B cell (primary cell): ENCODE data around the gene CFAP97D2. TPM values are rescaled to one million over a fixed set of nuclear protein-coding genes. Genes with fewer than 3 reads are reported as not detected.

ENCODE experiments used
- ATAC-seq: fragments of 200-7000 bp; cut with Tn5 transposase; one replicate; pipeline ENCODE4 v1.10.0; 2021; ENCODE audit warnings: low read depth, mild to moderate bottlenecking, moderate number of reproducible peaks, moderate library complexity
- CTCF ChIA-PET: fragments of 350-600 bp; sonication (Branson Sonifier 250); formaldehyde crosslinking; loops from one replicate; lab custom pipeline; 2021; ENCODE audit warnings: antibody characterized with exemption, inconsistent platforms; lab: Charles Lee
- POLR2A ChIA-PET: fragments of 350-600 bp; sonication (Branson Sonifier 250); formaldehyde crosslinking; loops from one replicate; lab custom pipeline; 2021; ENCODE audit warnings: antibody characterized with exemption; lab: Charles Lee
- DNase-seq: peaks from one replicate; pipeline ENCODE4 v3.0.0; 2013
- H2AFZ ChIP-seq: 2 replicates; pipeline ENCODE4 v1.6.1; 2012; ENCODE audit warnings: mild to moderate bottlenecking, low read depth, low read length; ENCODE audit not compliant: insufficient read depth, poor library complexity, severe bottlenecking
- H3K27ac ChIP-seq, 2 donors: 1 replicate in 1 of 2; 2 replicates in 1 of 2; pipeline ENCODE4 v1.5.1; 2012 to 2013; ENCODE audit warnings: low read length in 2 of 2, mild to moderate bottlenecking in 2 of 2, moderate library complexity in 1 of 2
- H3K27me3 ChIP-seq, 4 experiments: fragments of 200-600 bp in 1 of 4; sonication (generic) in 1 of 4; replicated peaks in 1 of 4; 1 replicate in 2 of 4; 2 replicates in 2 of 4; pipeline versions ENCODE4 v1.6.1 to v1.7.0; 2013 to 2016; ENCODE audit warnings: low read length in 3 of 4, mild to moderate bottlenecking in 2 of 4, mixed read lengths in 1 of 4, moderate library complexity in 1 of 4; ENCODE audit not compliant: insufficient read depth in 4 of 4, control insufficient read depth in 3 of 4; ENCODE audit errors: control extremely low read depth in 1 of 4
- H3K36me3 ChIP-seq, 2 experiments: replicated peaks in 1 of 2; 1 replicate in 1 of 2; 2 replicates in 1 of 2; pipeline versions ENCODE4 v1.6.1 to v1.7.1; 2013; ENCODE audit warnings: low read length in 1 of 2; ENCODE audit not compliant: insufficient read depth in 2 of 2, control insufficient read depth in 1 of 2; ENCODE audit errors: control extremely low read depth in 1 of 2, extremely low read depth in 1 of 2
- H3K4me1 ChIP-seq, 2 donors: fragments of 200-600 bp in 1 of 2; sonication (generic) in 1 of 2; 1 replicate in 1 of 2; 2 replicates in 1 of 2; pipeline versions ENCODE4 v1.5.1 to v1.6.1; 2013 to 2017; ENCODE audit warnings: low read length in 2 of 2; ENCODE audit not compliant: control insufficient read depth in 2 of 2, insufficient read depth in 2 of 2
- H3K4me2 ChIP-seq: replicated peaks from 2 replicates; pipeline ENCODE3; 2012; ENCODE audit warnings: mild to moderate bottlenecking, low read depth, low read length; ENCODE audit not compliant: poor library complexity, severe bottlenecking
- H3K4me3 ChIP-seq, 5 experiments: fragments of 200-600 bp in 1 of 5; sonication (generic) in 1 of 5; 1 replicate in 3 of 5; 2 replicates in 2 of 5; pipeline versions ENCODE4 v1.5.1 to v1.7.0; 2011 to 2016; ENCODE audit warnings: low read length in 4 of 5, mild to moderate bottlenecking in 4 of 5, low read depth in 2 of 5, control low read depth in 1 of 5, moderate library complexity in 1 of 5; ENCODE audit not compliant: insufficient read depth in 1 of 5; ENCODE audit errors: control extremely low read depth in 1 of 5, extremely low read depth in 1 of 5
- H3K79me2 ChIP-seq: fragments of 200-600 bp; sonication (generic); one replicate; pipeline ENCODE4 v1.6.0; 2016; ENCODE audit warnings: low read length; ENCODE audit not compliant: control insufficient read depth, insufficient read depth
- H3K9ac ChIP-seq: fragments of 200-600 bp; sonication (generic); 2 replicates; pipeline ENCODE4 v1.6.1; 2017; ENCODE audit warnings: mild to moderate bottlenecking, low read length, moderate library complexity
- H3K9me3 ChIP-seq, 3 donors: one replicate each; pipeline versions ENCODE4 v1.6.1 to v1.7.1; 2013; ENCODE audit warnings: low read length in 2 of 3; ENCODE audit not compliant: control insufficient read depth in 2 of 3, insufficient read depth in 1 of 3; ENCODE audit errors: control extremely low read depth in 1 of 3
- H4K20me1 ChIP-seq: 2 replicates; pipeline ENCODE4 v1.6.0; 2012; ENCODE audit warnings: mild to moderate bottlenecking, low read length; ENCODE audit not compliant: insufficient read depth, control insufficient read depth, poor library complexity, severe bottlenecking
- H3K27ac Mint-ChIP-seq: one replicate; pipeline ENCODE4 v1.8.0; 2021; ENCODE audit warnings: mixed read lengths
- H3K27me3 Mint-ChIP-seq: one replicate; pipeline ENCODE4 v1.8.0; 2021; ENCODE audit warnings: mixed read lengths
- H3K4me1 Mint-ChIP-seq: one replicate; pipeline ENCODE4 v1.8.0; 2021; ENCODE audit warnings: mixed read lengths
- H3K4me3 Mint-ChIP-seq: one replicate; pipeline ENCODE4 v1.8.0; 2021; ENCODE audit warnings: mixed read lengths
- H3K9me3 Mint-ChIP-seq: one replicate; pipeline ENCODE4 v1.8.0; 2022; ENCODE audit warnings: mixed read lengths; ENCODE audit not compliant: insufficient read depth
- EZH2 ChIP-seq: IDR thresholded peaks from 2 replicates; pipeline ENCODE4 v1.6.1; 2012; ENCODE audit warnings: borderline replicate concordance, low read depth, mild to moderate bottlenecking, moderate library complexity, low read length; ENCODE audit not compliant: insufficient read depth, poor library complexity, severe bottlenecking
- WGBS: methylation state at CpG from one replicate; pipeline ENCODE4 v1.1.5; 2013; ENCODE audit warnings: missing lambda C conversion rate; ENCODE audit not compliant: insufficient coverage; 5-methylcytosine and 5-hydroxymethylcytosine counted together
- intact Hi-C: fragments of 100-400 bp; cut with micrococcal nuclease; formaldehyde crosslinking; loops from one replicate; pipeline ENCODE4 v1.10.0; 2022
- polyA plus RNA-seq: library from polyadenylated mRNA; depleted of rRNA; stranded (reverse); fragments of >200 nt; gene quantifications from 2 replicates; pipeline ENCODE4 v1.2.3, GENCODE V29; 2012
- total RNA-seq, 2 donors: library from RNA; stranded (reverse); fragments of 120-200 nt in 1 of 2; gene quantifications; 1 replicate in 1 of 2; 2 replicates in 1 of 2; pipeline versions ENCODE4 v1.2.3 to v1.2.4, GENCODE V29; 2013 to 2022
- TF ChIP-seq, protein P1 (sequence below): fragments of 200-600 bp; IDR thresholded peaks from one replicate; pipeline ENCODE4 v1.8.0; 2022; ENCODE audit warnings: antibody characterized with exemption, mild to moderate bottlenecking

The CFAP97D2 gene
- total and polyA plus RNA-seq, 2 donors (not counting 1 experiment from before 2014, with no cell fraction given), result 0.09 to 0.22 TPM

DNA sequence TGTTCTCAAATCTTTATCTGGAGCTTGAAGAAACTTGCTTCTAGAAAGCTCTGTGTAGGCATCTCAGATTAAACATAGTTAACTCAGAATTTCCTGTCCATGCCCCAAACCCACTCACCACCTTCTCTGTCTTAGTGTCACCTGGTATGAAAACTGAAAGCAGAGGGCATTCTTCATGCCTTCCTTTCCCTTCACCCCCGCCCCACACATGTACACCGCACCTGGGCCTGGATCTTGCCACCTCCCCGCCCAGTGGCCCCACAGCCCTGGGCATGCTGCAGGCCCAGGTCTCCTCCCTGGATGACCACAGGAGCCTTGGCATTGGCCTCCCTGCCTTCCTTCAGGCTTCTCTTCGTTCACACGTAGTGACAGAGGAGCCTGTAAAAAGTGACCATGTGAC is 15.8 kb downstream of the CFAP97D2 start:
- no peaks in the 10 kb centered on the region for H4K20me1 ChIP-seq
- 87% methylated on average over 5 of the region's 5 CpGs for WGBS
- no peaks in the 10 kb centered on the region for H3K36me3 ChIP-seq
- H3K4me3 ChIP-seq, result no peak overlapping the region
- H3K4me2 ChIP-seq, result no peak overlapping the region
- H3K27ac ChIP-seq, result no peak overlapping the region
- ATAC-seq, result no peak
- no peaks in the 10 kb centered on the region for H3K4me1 ChIP-seq
- POLR2A ChIA-PET, result no interaction called here
- H3K27me3 ChIP-seq, result no peaks in the 10 kb centered on the region
- DNase-seq, result no peak
- Mint-ChIP-seq H3K9me3 (no peaks in the 10 kb centered on the region), H3K4me3 (no peak overlapping the region), H3K4me1 (no peaks in the 10 kb centered on the region), H3K27ac (no peak overlapping the region), H3K27me3 (no peaks in the 10 kb centered on the region)
- intact Hi-C loops, result no loop called here
- no peaks in the 10 kb centered on the region for H3K79me2 ChIP-seq
- TF ChIP-seq, protein P1, sequence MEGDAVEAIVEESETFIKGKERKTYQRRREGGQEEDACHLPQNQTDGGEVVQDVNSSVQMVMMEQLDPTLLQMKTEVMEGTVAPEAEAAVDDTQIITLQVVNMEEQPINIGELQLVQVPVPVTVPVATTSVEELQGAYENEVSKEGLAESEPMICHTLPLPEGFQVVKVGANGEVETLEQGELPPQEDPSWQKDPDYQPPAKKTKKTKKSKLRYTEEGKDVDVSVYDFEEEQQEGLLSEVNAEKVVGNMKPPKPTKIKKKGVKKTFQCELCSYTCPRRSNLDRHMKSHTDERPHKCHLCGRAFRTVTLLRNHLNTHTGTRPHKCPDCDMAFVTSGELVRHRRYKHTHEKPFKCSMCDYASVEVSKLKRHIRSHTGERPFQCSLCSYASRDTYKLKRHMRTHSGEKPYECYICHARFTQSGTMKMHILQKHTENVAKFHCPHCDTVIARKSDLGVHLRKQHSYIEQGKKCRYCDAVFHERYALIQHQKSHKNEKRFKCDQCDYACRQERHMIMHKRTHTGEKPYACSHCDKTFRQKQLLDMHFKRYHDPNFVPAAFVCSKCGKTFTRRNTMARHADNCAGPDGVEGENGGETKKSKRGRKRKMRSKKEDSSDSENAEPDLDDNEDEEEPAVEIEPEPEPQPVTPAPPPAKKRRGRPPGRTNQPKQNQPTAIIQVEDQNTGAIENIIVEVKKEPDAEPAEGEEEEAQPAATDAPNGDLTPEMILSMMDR, result no peak
- TF ChIP-seq EZH2, result no peak
- H3K9ac ChIP-seq, result no peak overlapping the region
- H2AFZ ChIP-seq, result no peak overlapping the region
- H3K9me3 ChIP-seq, result peaks cover 0 to 6% (median 5%) of the 10 kb centered on the region in 3 donors
- CTCF ChIA-PET, result no interaction called here

DNA sequence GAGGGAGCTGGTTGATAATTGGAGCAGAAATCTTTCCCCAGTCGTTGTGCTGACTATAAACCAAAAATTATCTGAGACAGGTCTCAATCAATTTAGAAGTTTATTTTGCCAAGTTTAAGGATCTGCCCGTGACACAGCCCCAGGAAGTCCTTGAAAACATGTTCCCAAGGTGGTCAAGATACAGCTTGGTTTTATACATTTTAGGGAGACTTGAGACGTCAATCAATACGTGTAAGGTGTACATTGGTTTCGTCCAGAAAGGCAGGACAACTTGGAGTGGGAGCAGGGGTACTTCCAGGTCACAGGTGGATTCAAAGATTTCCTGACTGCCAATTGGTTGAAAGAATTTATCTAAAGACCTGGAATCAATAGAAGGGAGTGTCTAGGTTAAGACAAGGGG is 17.6 kb downstream of the CFAP97D2 start:
- Mint-ChIP-seq H3K27ac (no peak overlapping the region), H3K9me3 (no peaks in the 10 kb centered on the region)
- CTCF ChIA-PET, result no interaction called here

More for the DNA sequence above, 17.6 kb downstream of the CFAP97D2 start:
- no peak overlapping the region for H3K4me2 ChIP-seq
- ATAC-seq (no peak), DNase-seq (no peak)
- H3K36me3 ChIP-seq, result no peaks in the 10 kb centered on the region
- H3K9ac ChIP-seq, result no peak overlapping the region
- peaks cover 0 to 5% (median 0%) of the 10 kb centered on the region in 4 experiments for H3K27me3 ChIP-seq
- peaks cover 0 to 8% (median 3%) of the 10 kb centered on the region in 3 donors for H3K9me3 ChIP-seq
- no peak overlapping the region for H3K4me3 ChIP-seq
- no peaks in the 10 kb centered on the region for H3K4me1 ChIP-seq
- H3K79me2 ChIP-seq, result no peaks in the 10 kb centered on the region
- TF ChIP-seq, protein P1, result no peak
- TF ChIP-seq EZH2, result no peak
- no peak overlapping the region for H2AFZ ChIP-seq
- WGBS, result 89% methylated on average over 5 of the region's 5 CpGs
- H3K4me3 Mint-ChIP-seq, result no peak overlapping the region
- H3K4me1 Mint-ChIP-seq, result no peaks in the 10 kb centered on the region
- POLR2A ChIA-PET, result no interaction called here
- H4K20me1 ChIP-seq, result no peaks in the 10 kb centered on the region
- no peaks in the 10 kb centered on the region for H3K27me3 Mint-ChIP-seq
- H3K27ac ChIP-seq, result no peak overlapping the region
- intact Hi-C loops, result no loop called here
